Esophagus (tissue), 2 donors: ENCODE results near the gene ZC3H12D. TPM values are rescaled to one million over a fixed set of nuclear protein-coding genes. Genes with fewer than 3 reads are reported as not detected.
"Not testable (repeated sequence)": the region's sequence is repeated elsewhere in the genome, so short reads cannot be mapped to it uniquely, and the experiment has no call there.

ENCODE experiments used
- H3K27ac ChIP-seq, 2 donors: one replicate each; pipeline ENCODE4 v1.5.1; 2013; ENCODE audit warnings: low read depth in 2 of 2, mild to moderate bottlenecking in 2 of 2, inconsistent platforms in 1 of 2, low read length in 1 of 2, moderate library complexity in 1 of 2
- H3K27me3 ChIP-seq, 2 donors: one replicate each; pipeline ENCODE4 v1.6.1; 2013; ENCODE audit warnings: low read length in 2 of 2, control low read depth in 1 of 2, mild to moderate bottlenecking in 1 of 2; ENCODE audit not compliant: insufficient read depth in 2 of 2, control insufficient read depth in 1 of 2
- H3K36me3 ChIP-seq, 2 donors: one replicate each; pipeline ENCODE4 v1.6.1; 2013; ENCODE audit warnings: low read length in 1 of 2; ENCODE audit not compliant: control insufficient read depth in 2 of 2, insufficient read depth in 2 of 2
- H3K4me1 ChIP-seq, 2 donors: one replicate each; pipeline ENCODE4 v1.6.1; 2013; ENCODE audit warnings: low read length in 1 of 2; ENCODE audit not compliant: control insufficient read depth in 2 of 2, insufficient read depth in 2 of 2
- H3K4me3 ChIP-seq, 2 donors: one replicate each; pipeline ENCODE4 v1.5.1; 2013; ENCODE audit warnings: low read length in 2 of 2, mild to moderate bottlenecking in 2 of 2, low read depth in 1 of 2, moderate library complexity in 1 of 2
- H3K9me3 ChIP-seq, 2 donors: one replicate each; pipeline ENCODE4 v1.6.1; 2013; ENCODE audit warnings: mild to moderate bottlenecking in 2 of 2, low read depth in 1 of 2, low read length in 1 of 2, moderate library complexity in 1 of 2; ENCODE audit not compliant: control insufficient read depth in 2 of 2, insufficient read depth in 1 of 2
- WGBS, 2 donors: extraction: QIAGEN DNeasy Blood & Tissue Kit; methylation state at CpG; one replicate each; pipeline ENCODE4 v1.1.7; 2013; 5-methylcytosine and 5-hydroxymethylcytosine counted together
- polyA plus RNA-seq, 2 donors: library from polyadenylated mRNA; stranded (reverse); fragments of 200-250 nt; gene quantifications; one replicate each; pipeline ENCODE4 v1.2.3, GENCODE V29; 2013
- donor health status: healthy with polysubstance abuse.
- donor health status: Bipolar disorder and iron deficiency.

Gene ZC3H12D
- polyA plus RNA-seq, 2 donors = 0.20 to 0.29 TPM

DNA sequence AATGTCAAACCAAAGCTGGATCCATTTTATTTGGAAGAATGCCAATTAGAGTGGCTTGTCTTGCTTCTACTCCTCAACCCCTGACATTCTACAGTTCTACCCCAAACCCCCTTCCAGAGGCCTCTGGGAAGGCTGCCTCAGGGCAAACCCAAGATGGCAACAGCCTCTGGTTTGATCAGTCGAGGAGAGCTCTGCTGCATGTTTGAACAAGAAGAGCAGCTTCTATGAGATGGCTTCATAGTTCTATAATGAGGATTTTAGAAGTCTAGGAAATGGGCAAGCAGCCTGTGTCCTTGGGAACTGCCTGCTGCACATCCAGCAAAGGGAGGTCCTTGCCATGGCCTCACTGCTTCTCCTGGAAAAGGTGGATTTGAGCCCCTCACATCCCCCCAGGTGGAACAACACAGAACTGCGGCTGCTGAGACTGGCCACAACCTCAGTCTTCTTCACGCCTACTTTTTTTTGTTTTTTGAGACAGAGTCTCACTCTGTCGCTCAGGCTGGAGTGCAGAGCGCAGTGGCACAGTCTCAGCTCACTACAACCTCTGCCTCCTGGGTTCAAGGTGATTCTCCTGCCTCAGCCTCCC, 37.9 kb downstream of the ZC3H12D start:
- Histone ChIP-seq H3K27ac (no peak overlapping the region), H3K4me1 (peaks cover 4 to 9% of the 10 kb centered on the region in 2 donors), H3K9me3 (peaks cover 0 to 3% of the 10 kb centered on the region in 2 donors), H3K4me3 (no peak overlapping the region), H3K36me3 (no peaks in the 10 kb centered on the region), H3K27me3 (no peaks in the 10 kb centered on the region)
- 87 to 95% methylated on average over 5 of the region's 5 CpGs for WGBS, 2 donors

DNA sequence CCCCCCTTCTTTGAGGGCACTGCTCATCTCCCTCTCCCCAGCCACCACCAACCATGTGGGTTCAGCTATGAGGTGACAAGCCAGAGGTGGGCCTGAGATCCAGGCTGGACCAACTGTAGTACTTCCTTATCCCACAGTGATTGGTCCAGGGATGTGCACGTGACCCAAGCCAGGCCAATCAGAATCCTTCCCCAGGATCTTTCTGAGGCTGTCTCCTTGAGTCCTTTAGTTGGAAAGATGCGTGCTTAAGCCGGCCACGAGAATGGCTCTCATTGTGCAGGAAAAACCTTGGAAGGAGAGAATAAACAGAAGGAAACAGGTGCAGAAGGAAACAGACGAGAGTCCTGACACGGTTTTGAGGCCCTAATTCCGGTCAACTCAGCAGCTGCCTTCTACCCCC, 39.2 kb downstream of the ZC3H12D start:
- H3K27me3 ChIP-seq = no peaks in the 10 kb centered on the region
- WGBS, 2 donors = 88 to 91% methylated on average over 7 of the region's 7 CpGs
- H3K27ac ChIP-seq = no peak overlapping the region
- peaks cover 0 to 2% of the 10 kb centered on the region in 2 donors for H3K4me1 ChIP-seq
- no peaks in the 10 kb centered on the region for H3K36me3 ChIP-seq
- peaks cover 0 to 3% of the 10 kb centered on the region in 2 donors for H3K9me3 ChIP-seq
- no peak overlapping the region for H3K4me3 ChIP-seq

DNA sequence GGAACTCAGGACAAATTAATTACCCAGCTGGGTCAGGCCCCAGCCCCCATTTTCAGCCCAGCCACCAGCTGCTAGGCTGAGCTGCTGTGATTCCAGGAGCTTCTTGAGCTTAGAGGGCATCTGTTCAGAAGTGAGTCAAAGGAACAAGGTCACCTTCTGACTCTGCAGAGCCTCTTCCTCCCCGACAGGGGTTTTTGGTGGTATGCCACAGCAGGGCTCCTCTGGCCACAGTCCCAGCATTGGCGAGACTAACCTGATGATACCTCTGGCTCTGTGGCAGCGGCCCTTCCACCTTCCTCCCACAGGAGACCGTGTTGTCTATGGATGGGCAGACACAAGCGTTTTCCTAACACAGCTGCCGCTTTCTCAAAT, 39.7 kb downstream of the ZC3H12D start:
- WGBS, 2 donors = 86 to 92% methylated on average over 6 of the region's 6 CpGs
- Histone ChIP-seq H3K27me3 (no peaks in the 10 kb centered on the region), H3K4me1 (no peaks in the 10 kb centered on the region), H3K36me3 (no peaks in the 10 kb centered on the region), H3K4me3 (no peak overlapping the region), H3K9me3 (peaks cover 0 to 3% of the 10 kb centered on the region in 2 donors), H3K27ac (no peak overlapping the region)

DNA sequence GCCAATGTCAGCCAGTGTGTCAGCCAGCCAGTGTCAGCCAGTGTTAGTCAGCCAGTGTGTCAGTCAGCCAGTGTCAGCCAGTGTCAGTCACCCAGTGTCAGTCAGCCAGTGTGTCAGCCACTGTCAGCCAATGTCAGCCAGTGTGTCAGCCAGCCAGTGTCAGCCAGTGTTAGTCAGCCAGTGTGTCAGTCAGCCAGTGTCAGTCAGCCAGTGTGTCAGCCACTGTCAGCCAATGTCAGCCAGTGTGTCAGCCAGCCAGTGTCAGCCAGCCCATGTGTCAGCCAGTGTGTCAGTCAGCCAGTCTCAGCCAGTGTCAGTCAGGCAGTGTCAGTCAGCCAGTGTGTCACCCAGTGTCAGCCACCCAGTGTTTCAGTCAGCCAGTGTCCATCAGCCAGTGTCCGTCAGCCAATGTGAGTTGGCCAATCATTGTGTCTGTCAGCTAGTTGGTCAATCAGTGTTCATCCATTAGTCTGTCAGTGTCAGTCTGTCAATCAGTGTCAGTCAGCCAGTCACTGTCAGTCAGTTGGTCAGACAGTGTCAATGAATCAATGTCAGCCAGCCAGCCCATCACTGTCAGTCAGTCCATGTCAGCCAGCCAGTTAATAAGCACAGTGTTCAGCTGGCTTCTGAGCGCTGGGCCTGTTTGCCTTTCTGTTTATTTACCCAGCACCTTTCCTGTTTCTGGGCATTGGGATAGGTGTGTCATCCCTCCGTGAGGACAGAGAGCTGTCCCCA, 40.3 kb downstream of the ZC3H12D start:
- not testable (repeated sequence) for H3K27ac ChIP-seq, H3K9me3 ChIP-seq, H3K27me3 ChIP-seq, H3K36me3 ChIP-seq, H3K4me1 ChIP-seq, H3K4me3 ChIP-seq
- WGBS, 2 donors = 65 to 87% methylated on average over 3 of the region's 3 CpGs

DNA sequence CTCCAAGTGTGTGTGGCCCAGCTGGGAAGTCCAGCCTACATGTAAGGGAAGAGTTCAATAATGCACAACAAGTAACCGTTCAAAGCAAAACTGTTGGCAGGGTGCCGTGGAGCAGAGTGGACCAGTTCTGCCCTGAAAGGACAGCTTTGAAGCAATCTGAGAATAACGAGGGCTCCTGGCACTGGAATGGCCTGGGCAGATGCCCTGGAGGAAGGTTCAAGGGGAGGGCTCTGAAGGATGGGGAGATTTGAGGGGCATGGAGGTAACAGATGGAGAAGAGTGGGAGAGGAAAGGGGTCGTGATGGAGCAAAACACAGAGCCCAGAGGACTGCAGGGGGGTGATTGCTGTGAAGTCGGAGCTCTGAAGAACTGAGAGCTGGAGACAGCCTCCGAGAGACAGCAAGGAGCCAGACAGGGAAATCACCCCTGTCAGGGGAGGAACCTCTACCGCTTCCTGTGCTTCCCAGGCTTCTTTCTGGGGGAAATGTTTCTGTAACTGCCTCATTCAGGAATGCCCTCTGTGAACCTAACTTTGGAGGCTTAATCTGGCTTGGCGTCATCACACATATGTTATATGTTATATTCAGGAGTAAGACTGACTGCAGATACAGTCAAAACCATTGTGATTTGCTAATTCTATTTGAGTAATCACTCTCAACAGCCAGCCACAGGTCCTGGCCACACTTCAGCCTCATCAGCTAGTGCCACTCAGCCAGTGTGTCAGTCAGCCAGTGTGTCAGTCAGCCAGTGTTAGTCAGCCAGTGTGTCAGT, 41.2 kb downstream of the ZC3H12D start:
- Histone ChIP-seq H3K4me3 (no peak overlapping the region), H3K4me1 (no peaks in the 10 kb centered on the region), H3K36me3 (no peaks in the 10 kb centered on the region), H3K9me3 (peaks cover 0 to 3% of the 10 kb centered on the region in 2 donors), H3K27me3 (no peaks in the 10 kb centered on the region), H3K27ac (no peak overlapping the region)
- WGBS, 2 donors = 67 to 69% methylated on average over 8 of the region's 8 CpGs

DNA sequence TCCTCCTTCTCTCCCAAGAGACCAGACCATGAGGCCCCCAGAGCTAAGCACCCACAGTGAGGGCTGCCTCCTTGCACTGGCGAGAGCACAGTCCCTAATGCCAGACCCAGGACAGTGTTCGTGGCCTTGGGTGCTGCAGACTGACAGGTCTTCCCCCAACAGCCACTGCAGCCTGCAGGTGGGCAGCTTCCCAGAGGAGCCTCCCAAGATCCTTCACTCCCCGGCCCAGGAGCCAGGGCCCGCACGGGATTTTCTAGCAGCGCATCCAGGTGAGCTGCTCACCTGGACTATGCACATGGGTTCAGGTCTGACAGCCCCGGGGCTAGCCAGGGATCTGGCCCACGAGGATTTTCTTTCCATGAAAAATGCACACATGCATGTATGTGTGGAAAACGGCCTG, 43.1 kb downstream of the ZC3H12D start:
- no peak overlapping the region for H3K27ac ChIP-seq
- no peaks in the 10 kb centered on the region for H3K36me3 ChIP-seq
- H3K4me3 ChIP-seq = no peak overlapping the region
- H3K27me3 ChIP-seq = no peaks in the 10 kb centered on the region
- WGBS, 2 donors = 73 to 85% methylated on average over 9 of the region's 9 CpGs
- no peaks in the 10 kb centered on the region for H3K4me1 ChIP-seq
- H3K9me3 ChIP-seq = peaks cover 0 to 3% of the 10 kb centered on the region in 2 donors

DNA sequence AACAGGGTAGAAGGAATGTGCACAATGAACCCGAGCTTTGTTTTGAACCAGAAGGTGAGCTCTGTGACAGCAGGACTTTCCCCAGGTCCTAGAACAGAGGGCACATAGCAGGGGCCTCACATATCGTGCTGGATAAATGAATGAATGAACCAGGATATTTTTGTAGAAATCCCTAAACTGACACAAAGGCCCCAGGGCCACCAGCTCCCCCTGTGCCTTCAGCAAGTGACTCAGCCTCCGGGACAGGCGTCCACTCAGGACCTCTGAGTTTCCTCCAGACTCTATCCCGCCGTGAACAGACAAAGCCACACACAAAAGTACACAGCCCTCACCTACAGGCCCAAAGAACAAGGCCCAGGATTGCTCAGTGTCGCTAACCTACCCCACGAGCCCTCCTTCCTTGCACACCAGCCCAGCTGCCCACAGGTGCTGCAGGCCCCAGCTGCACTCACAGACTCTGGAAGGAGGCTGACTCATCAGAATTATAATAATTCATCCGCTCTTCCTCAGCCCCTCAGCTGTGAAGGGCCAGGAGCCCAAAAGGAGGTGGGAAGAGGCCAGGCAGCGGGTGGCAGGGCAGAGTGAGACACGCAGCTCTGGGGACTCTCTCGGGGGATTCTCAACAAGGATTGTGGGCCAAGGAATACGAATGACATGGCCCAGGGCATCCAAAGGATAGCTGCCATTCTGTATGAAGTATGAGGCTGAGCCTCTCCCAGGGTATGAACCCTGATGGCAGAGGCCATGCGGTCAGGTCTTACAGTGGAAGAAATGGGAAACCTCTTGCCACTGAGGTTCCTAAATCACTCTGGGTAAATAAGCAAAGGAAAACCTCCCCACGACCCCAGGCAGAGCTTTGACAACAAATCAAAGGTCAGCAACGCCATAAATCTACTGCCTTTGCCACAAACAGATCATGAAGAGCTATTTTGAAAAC, 43.8 kb downstream of the ZC3H12D start:
- H3K4me3 ChIP-seq = no peak overlapping the region
- no peaks in the 10 kb centered on the region for H3K27me3 ChIP-seq
- no peak overlapping the region for H3K27ac ChIP-seq
- 83 to 85% methylated on average over 16 of the region's 16 CpGs for WGBS, 2 donors
- peaks cover 0 to 3% of the 10 kb centered on the region in 2 donors for H3K9me3 ChIP-seq
- no peaks in the 10 kb centered on the region for H3K4me1 ChIP-seq
- H3K36me3 ChIP-seq = no peaks in the 10 kb centered on the region

DNA sequence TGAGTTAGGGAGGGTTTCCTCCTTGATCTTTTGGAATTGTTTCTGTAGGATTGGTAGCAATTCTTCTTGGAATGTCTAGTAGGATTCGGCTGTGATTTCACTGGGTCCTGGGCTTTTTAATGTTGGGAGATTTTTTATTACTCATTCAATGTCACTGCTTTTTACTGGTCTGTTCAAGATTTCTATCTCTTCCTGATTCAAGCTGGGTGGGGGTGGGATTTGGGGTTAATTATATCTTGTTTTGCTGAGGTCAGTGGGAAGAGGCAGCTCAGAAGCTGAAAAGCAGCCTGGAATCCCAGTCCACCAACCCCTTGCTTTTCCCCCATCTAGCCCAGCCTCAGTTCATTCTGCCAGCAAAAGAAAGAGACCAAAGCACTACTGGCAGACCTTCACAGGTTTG, 45.2 kb downstream of the ZC3H12D start:
- Histone ChIP-seq H3K9me3 (peaks cover 0 to 2% of the 10 kb centered on the region in 2 donors), H3K27ac (no peak overlapping the region), H3K4me3 (no peak overlapping the region), H3K36me3 (no peaks in the 10 kb centered on the region), H3K27me3 (no peaks in the 10 kb centered on the region), H3K4me1 (no peaks in the 10 kb centered on the region)
- WGBS, 2 donors = 91% methylated on average over 1 of the region's 1 CpG

DNA sequence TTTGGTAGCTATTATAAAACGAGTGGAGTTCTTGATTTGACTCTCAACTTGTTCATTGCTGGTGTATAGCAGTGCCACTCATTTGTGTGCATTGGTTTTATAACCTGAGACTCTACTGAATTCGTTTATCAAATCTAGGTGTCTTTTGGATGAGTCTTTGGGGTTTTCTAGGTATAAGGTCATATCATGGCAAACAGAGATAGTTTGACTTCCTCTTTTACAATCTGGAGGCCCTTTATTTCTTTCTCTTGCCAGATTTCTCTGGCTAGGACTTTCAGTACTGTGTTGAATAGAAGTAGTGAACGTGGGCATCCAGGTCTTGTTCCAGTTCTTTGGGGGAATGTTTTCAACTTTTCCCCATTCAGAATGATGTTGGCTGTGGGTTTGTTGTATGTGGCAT, 46.0 kb downstream of the ZC3H12D start:
- H3K9me3 ChIP-seq = no peaks in the 10 kb centered on the region
- no peaks in the 10 kb centered on the region for H3K4me1 ChIP-seq
- H3K4me3 ChIP-seq = no peak overlapping the region
- no peak overlapping the region for H3K27ac ChIP-seq
- H3K36me3 ChIP-seq = no peaks in the 10 kb centered on the region
- no peaks in the 10 kb centered on the region for H3K27me3 ChIP-seq
- WGBS, 2 donors = 74 to 87% methylated on average over 3 of the region's 3 CpGs
